K562 (cell line): ENCODE data around the gene TBX3. TPM values are rescaled to one million over a fixed set of nuclear protein-coding genes. Genes with fewer than 3 reads are reported as not detected.

Experiments
- FOXA1 ChIP-seq: fragments of 450-650 bp; IDR thresholded peaks from 2 replicates; pipeline ENCODE4 v1.6.1; 2016; ENCODE audit warnings: mild to moderate bottlenecking, borderline replicate concordance
- ZC3H4 ChIP-seq: sonication (generic); formaldehyde crosslinking; IDR thresholded peaks from 2 replicates; pipeline ENCODE4 v1.9.0; 2021; ENCODE audit warnings: missing genetic modification reagents, borderline replicate concordance
- polyA plus RNA-seq, 8 experiments: library from polyadenylated mRNA; depleted of rRNA in 4 of 8; stranded (reverse) in 5 of 8; unstranded in 3 of 8; fragments of >200 nt; fragmentation: Nextera tagmentation in 2 of 8; fragmentation: Illumina TruSeq in 1 of 8; extraction: Ambion mirVana in 2 of 8; extraction: Trizol in 1 of 8; gene quantifications; 2 replicates each; pipeline versions ENCODE4 v1.2.1 to v1.2.3, GENCODE V29; 2011 to 2014; ENCODE audit warnings: inconsistent platforms in 1 of 8, missing spikeins in 1 of 8
- total RNA-seq, 7 experiments: library from RNA; depleted of rRNA in 6 of 7; stranded (reverse); fragments of >200 nt in 6 of 7; fragmentation: Illumina TruSeq in 2 of 7; extraction: Trizol in 2 of 7; gene quantifications; 2 replicates each; pipeline versions ENCODE4 v1.2.1 to v1.2.3, GENCODE V29; 2011 to 2021; ENCODE audit warnings: low replicate concordance in 1 of 7
- TF ChIP-seq, protein P1 (sequence below), 3 experiments: IDR thresholded peaks in 2 of 3; conservative IDR thresholded peaks in 1 of 3; 2 replicates each; pipeline ENCODE4 v1.5.1; 2011 to 2012; ENCODE audit warnings: low read length in 3 of 3, mild to moderate bottlenecking in 3 of 3, control low read depth in 2 of 3, improper control_type of control experiment in 1 of 3, inconsistent platforms in 1 of 3, low read depth in 1 of 3, mixed read lengths in 1 of 3, moderate library complexity in 1 of 3; ENCODE audit not compliant: insufficient read depth in 2 of 3
- TF ChIP-seq, protein P2 (sequence below): fragments of 150-350 bp; IDR thresholded peaks from 2 replicates; pipeline ENCODE4 v1.6.1; 2014; ENCODE audit warnings: low read depth, mild to moderate bottlenecking, low read length, borderline replicate concordance
- TF ChIP-seq, protein P3 (sequence below), 2 experiments: IDR thresholded peaks; 2 replicates each; pipeline ENCODE4 v1.6.1; 2012; ENCODE audit warnings: improper control_type of control experiment in 2 of 2, low read depth in 2 of 2, low read length in 2 of 2, borderline replicate concordance in 1 of 2

The TBX3 gene
- total and polyA plus RNA-seq, 9 of the 15 experiments (the other 6 are each of a cell fraction or from before 2014, with no cell fraction given), result 0.03 to 0.60 (median 0.19) TPM

DNA sequence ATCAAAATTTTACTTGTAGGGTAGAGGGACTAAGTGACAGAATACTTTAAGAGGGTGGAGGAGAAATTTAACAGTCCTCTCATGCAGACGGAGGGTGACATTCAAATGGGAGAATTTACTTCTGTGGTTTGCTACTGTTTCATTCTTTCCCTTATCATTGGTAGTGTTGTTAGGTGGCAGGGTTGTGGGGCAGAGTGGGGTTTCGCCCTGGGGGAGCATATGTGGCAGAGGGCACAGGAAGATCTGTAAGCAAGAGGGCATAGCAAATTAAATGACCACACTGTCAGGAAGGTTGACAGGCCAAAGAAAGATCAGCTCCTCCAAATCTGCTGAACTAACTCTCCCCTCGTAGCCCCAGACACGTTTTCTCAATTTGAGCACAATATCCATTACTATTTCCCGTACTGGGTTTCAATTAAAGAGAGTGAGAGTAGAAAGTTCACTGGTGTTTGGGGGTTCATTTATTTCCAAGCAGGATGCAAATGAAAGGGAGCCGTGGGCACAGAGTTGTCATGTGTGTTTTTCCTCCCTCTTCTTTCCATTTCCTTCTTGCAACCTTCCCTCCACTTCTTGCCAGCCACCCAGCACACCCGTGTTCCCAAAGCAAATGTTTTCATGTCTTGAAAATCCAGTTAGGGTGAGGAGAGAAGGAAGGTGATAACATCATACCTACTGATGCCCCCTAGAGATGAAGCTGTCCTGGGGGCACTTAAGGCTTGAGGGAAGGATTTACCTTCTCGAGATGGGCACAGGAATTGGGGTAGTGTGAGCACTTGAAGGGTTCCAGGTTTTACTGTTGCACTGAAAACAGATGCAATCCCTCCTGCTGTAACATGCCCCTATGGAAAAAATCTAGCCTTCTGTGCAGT is 6.5 kb upstream of the TBX3 start (continued):
- TF ChIP-seq, protein P1, sequence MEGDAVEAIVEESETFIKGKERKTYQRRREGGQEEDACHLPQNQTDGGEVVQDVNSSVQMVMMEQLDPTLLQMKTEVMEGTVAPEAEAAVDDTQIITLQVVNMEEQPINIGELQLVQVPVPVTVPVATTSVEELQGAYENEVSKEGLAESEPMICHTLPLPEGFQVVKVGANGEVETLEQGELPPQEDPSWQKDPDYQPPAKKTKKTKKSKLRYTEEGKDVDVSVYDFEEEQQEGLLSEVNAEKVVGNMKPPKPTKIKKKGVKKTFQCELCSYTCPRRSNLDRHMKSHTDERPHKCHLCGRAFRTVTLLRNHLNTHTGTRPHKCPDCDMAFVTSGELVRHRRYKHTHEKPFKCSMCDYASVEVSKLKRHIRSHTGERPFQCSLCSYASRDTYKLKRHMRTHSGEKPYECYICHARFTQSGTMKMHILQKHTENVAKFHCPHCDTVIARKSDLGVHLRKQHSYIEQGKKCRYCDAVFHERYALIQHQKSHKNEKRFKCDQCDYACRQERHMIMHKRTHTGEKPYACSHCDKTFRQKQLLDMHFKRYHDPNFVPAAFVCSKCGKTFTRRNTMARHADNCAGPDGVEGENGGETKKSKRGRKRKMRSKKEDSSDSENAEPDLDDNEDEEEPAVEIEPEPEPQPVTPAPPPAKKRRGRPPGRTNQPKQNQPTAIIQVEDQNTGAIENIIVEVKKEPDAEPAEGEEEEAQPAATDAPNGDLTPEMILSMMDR (IDR thresholded peaks at IDR 0.05 in 2 of 3, conservative IDR thresholded peaks at IDR 0.05 in 1 of 3; ENCODE audit: insufficient read depth in 2 of 3, low read depth in 1 of 3, low read length in 3 of 3), result no peak
- TF ChIP-seq, protein P2, sequence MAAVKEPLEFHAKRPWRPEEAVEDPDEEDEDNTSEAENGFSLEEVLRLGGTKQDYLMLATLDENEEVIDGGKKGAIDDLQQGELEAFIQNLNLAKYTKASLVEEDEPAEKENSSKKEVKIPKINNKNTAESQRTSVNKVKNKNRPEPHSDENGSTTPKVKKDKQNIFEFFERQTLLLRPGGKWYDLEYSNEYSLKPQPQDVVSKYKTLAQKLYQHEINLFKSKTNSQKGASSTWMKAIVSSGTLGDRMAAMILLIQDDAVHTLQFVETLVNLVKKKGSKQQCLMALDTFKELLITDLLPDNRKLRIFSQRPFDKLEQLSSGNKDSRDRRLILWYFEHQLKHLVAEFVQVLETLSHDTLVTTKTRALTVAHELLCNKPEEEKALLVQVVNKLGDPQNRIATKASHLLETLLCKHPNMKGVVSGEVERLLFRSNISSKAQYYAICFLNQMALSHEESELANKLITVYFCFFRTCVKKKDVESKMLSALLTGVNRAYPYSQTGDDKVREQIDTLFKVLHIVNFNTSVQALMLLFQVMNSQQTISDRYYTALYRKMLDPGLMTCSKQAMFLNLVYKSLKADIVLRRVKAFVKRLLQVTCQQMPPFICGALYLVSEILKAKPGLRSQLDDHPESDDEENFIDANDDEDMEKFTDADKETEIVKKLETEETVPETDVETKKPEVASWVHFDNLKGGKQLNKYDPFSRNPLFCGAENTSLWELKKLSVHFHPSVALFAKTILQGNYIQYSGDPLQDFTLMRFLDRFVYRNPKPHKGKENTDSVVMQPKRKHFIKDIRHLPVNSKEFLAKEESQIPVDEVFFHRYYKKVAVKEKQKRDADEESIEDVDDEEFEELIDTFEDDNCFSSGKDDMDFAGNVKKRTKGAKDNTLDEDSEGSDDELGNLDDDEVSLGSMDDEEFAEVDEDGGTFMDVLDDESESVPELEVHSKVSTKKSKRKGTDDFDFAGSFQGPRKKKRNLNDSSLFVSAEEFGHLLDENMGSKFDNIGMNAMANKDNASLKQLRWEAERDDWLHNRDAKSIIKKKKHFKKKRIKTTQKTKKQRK, result no peak
- TF ChIP-seq, protein P3, sequence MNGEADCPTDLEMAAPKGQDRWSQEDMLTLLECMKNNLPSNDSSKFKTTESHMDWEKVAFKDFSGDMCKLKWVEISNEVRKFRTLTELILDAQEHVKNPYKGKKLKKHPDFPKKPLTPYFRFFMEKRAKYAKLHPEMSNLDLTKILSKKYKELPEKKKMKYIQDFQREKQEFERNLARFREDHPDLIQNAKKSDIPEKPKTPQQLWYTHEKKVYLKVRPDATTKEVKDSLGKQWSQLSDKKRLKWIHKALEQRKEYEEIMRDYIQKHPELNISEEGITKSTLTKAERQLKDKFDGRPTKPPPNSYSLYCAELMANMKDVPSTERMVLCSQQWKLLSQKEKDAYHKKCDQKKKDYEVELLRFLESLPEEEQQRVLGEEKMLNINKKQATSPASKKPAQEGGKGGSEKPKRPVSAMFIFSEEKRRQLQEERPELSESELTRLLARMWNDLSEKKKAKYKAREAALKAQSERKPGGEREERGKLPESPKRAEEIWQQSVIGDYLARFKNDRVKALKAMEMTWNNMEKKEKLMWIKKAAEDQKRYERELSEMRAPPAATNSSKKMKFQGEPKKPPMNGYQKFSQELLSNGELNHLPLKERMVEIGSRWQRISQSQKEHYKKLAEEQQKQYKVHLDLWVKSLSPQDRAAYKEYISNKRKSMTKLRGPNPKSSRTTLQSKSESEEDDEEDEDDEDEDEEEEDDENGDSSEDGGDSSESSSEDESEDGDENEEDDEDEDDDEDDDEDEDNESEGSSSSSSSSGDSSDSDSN (IDR thresholded peaks at IDR 0.05; ENCODE audit: borderline replicate concordance in 1 of 2, low read depth in 2 of 2, low read length in 2 of 2), result no peak
- TF ChIP-seq ZC3H4 (no peak), FOXA1 (no peak)
- TF ChIP-seq, all 486 proteins: peak for 0
